Measurements from ENCODE around the gene ATP11A.

Gene ATP11A

GRCh38 chr13:112818040-112818697 lies 128.3 kb downstream of the ATP11A start:
- peaks cover 80% of the 10 kb centered on the region for H3K36me3 ChIP-seq (ENCODE audit: insufficient read depth, low read depth, low read length)

GRCh38 chr13:112818698-112819045 lies 128.8 kb downstream of the ATP11A start:
- no peaks in the 10 kb centered on the region for H3K4me1 ChIP-seq (ENCODE audit: insufficient read depth, low read length)
- peaks cover 12% of the 10 kb centered on the region for H3K9me3 ChIP-seq (ENCODE audit: insufficient read depth, low read depth, low read length)
- H3K4me3 ChIP-seq (ENCODE audit: low read length), result no peak overlapping the region
- H3K36me3 ChIP-seq (ENCODE audit: insufficient read depth, low read depth, low read length), result peaks cover 80% of the 10 kb centered on the region
- no peak overlapping the region for H3K9ac ChIP-seq (ENCODE audit: low read depth, low read length)
- H3K27me3 ChIP-seq (ENCODE audit: insufficient read depth, low read length), result no peaks in the 10 kb centered on the region
- no peak overlapping the region for H3K27ac ChIP-seq (ENCODE audit: low read length)

More at GRCh38 chr13:112818040-112818697, 128.3 kb downstream of the ATP11A start:
- Histone ChIP-seq H3K9me3 (ENCODE audit: insufficient read depth, low read depth, low read length) (peaks cover 12% of the 10 kb centered on the region), H3K4me1 (ENCODE audit: insufficient read depth, low read length) (no peaks in the 10 kb centered on the region), H3K9ac (ENCODE audit: low read depth, low read length) (no peak overlapping the region), H3K27ac (ENCODE audit: low read length) (no peak overlapping the region), H3K4me3 (ENCODE audit: low read length) (no peak overlapping the region), H3K27me3 (ENCODE audit: insufficient read depth, low read length) (no peaks in the 10 kb centered on the region)

GRCh38 chr13:112819111-112819510 lies 129.3 kb downstream of the ATP11A start:
- Histone ChIP-seq H3K36me3 (ENCODE audit: insufficient read depth, low read depth, low read length) (peaks cover 85% of the 10 kb centered on the region), H3K4me1 (ENCODE audit: insufficient read depth, low read length) (no peaks in the 10 kb centered on the region), H3K27ac (ENCODE audit: low read length) (no peak overlapping the region), H3K4me3 (ENCODE audit: low read length) (no peak overlapping the region), H3K9me3 (ENCODE audit: insufficient read depth, low read depth, low read length) (peaks cover 12% of the 10 kb centered on the region), H3K27me3 (ENCODE audit: insufficient read depth, low read length) (no peaks in the 10 kb centered on the region), H3K9ac (ENCODE audit: low read depth, low read length) (no peak overlapping the region)

GRCh38 chr13:112819816-112820215 lies 130.0 kb downstream of the ATP11A start:
- Histone ChIP-seq H3K9ac (ENCODE audit: low read depth, low read length) (no peak overlapping the region), H3K27me3 (ENCODE audit: insufficient read depth, low read length) (no peaks in the 10 kb centered on the region), H3K9me3 (ENCODE audit: insufficient read depth, low read depth, low read length) (peaks cover 12% of the 10 kb centered on the region), H3K27ac (ENCODE audit: low read length) (no peak overlapping the region), H3K4me3 (ENCODE audit: low read length) (no peak overlapping the region), H3K36me3 (ENCODE audit: insufficient read depth, low read depth, low read length) (peaks cover 88% of the 10 kb centered on the region), H3K4me1 (ENCODE audit: insufficient read depth, low read length) (no peaks in the 10 kb centered on the region)

- H3K4me1 ChIP-seq (ENCODE audit: insufficient read depth, low read length), result no peaks in the 10 kb centered on the region
- peaks cover 12% of the 10 kb centered on the region for H3K9me3 ChIP-seq (ENCODE audit: insufficient read depth, low read depth, low read length)
- H3K4me3 ChIP-seq (ENCODE audit: low read length), result no peak overlapping the region
- H3K27ac ChIP-seq (ENCODE audit: low read length), result no peak overlapping the region
- H3K27me3 ChIP-seq (ENCODE audit: insufficient read depth, low read length), result no peaks in the 10 kb centered on the region
- no peak overlapping the region for H3K9ac ChIP-seq (ENCODE audit: low read depth, low read length)
- peaks cover 88% of the 10 kb centered on the region for H3K36me3 ChIP-seq (ENCODE audit: insufficient read depth, low read depth, low read length)
These were observed 130.5 kb downstream of the ATP11A start for GRCh38 chr13:112820318-112820717.

GRCh38 chr13:112821340-112822055 lies 131.7 kb downstream of the ATP11A start:
- Histone ChIP-seq H3K27me3 (ENCODE audit: insufficient read depth, low read length) (no peaks in the 10 kb centered on the region), H3K9ac (ENCODE audit: low read depth, low read length) (no peak overlapping the region), H3K4me3 (ENCODE audit: low read length) (no peak overlapping the region), H3K9me3 (ENCODE audit: insufficient read depth, low read depth, low read length) (peaks cover 12% of the 10 kb centered on the region), H3K27ac (ENCODE audit: low read length) (no peak overlapping the region), H3K36me3 (ENCODE audit: insufficient read depth, low read depth, low read length) (peaks cover 88% of the 10 kb centered on the region), H3K4me1 (ENCODE audit: insufficient read depth, low read length) (no peaks in the 10 kb centered on the region)

GRCh38 chr13:112822851-112823250 lies 133.0 kb downstream of the ATP11A start:
- peaks cover 88% of the 10 kb centered on the region for H3K36me3 ChIP-seq (ENCODE audit: insufficient read depth, low read depth, low read length)

GRCh38 chr13:112824429-112824828 lies 134.6 kb downstream of the ATP11A start:
- H3K9me3 ChIP-seq (ENCODE audit: insufficient read depth, low read depth, low read length), result no peaks in the 10 kb centered on the region
- no peaks in the 10 kb centered on the region for H3K4me1 ChIP-seq (ENCODE audit: insufficient read depth, low read length)
- H3K9ac ChIP-seq (ENCODE audit: low read depth, low read length), result no peak overlapping the region
- H3K27ac ChIP-seq (ENCODE audit: low read length), result no peak overlapping the region
- no peaks in the 10 kb centered on the region for H3K27me3 ChIP-seq (ENCODE audit: insufficient read depth, low read length)
- peaks cover 84% of the 10 kb centered on the region for H3K36me3 ChIP-seq (ENCODE audit: insufficient read depth, low read depth, low read length)
- H3K4me3 ChIP-seq (ENCODE audit: low read length), result no peak overlapping the region

More at GRCh38 chr13:112822851-112823250, 133.0 kb downstream of the ATP11A start:
- Histone ChIP-seq H3K4me3 (ENCODE audit: low read length) (no peak overlapping the region), H3K27ac (ENCODE audit: low read length) (no peak overlapping the region), H3K4me1 (ENCODE audit: insufficient read depth, low read length) (no peaks in the 10 kb centered on the region), H3K27me3 (ENCODE audit: insufficient read depth, low read length) (no peaks in the 10 kb centered on the region), H3K9me3 (ENCODE audit: insufficient read depth, low read depth, low read length) (peaks cover 5% of the 10 kb centered on the region), H3K9ac (ENCODE audit: low read depth, low read length) (no peak overlapping the region)

- H3K4me3 ChIP-seq (ENCODE audit: low read length), result no peak overlapping the region
- H3K4me1 ChIP-seq (ENCODE audit: insufficient read depth, low read length), result no peaks in the 10 kb centered on the region
- H3K36me3 ChIP-seq (ENCODE audit: insufficient read depth, low read depth, low read length), result peaks cover 84% of the 10 kb centered on the region
- H3K9ac ChIP-seq (ENCODE audit: low read depth, low read length), result no peak overlapping the region
- H3K27me3 ChIP-seq (ENCODE audit: insufficient read depth, low read length), result no peaks in the 10 kb centered on the region
- H3K9me3 ChIP-seq (ENCODE audit: insufficient read depth, low read depth, low read length), result no peaks in the 10 kb centered on the region
- H3K27ac ChIP-seq (ENCODE audit: low read length), result no peak overlapping the region
These were observed 135.2 kb downstream of the ATP11A start for GRCh38 chr13:112825071-112825470.

GRCh38 chr13:112825875-112826274 lies 136.0 kb downstream of the ATP11A start:
- H3K27me3 ChIP-seq (ENCODE audit: insufficient read depth, low read length), result no peaks in the 10 kb centered on the region
- no peaks in the 10 kb centered on the region for H3K9me3 ChIP-seq (ENCODE audit: insufficient read depth, low read depth, low read length)
- H3K4me3 ChIP-seq (ENCODE audit: low read length), result no peak overlapping the region
- H3K9ac ChIP-seq (ENCODE audit: low read depth, low read length), result no peak overlapping the region
- no peaks in the 10 kb centered on the region for H3K4me1 ChIP-seq (ENCODE audit: insufficient read depth, low read length)
- no peak overlapping the region for H3K27ac ChIP-seq (ENCODE audit: low read length)
- peaks cover 81% of the 10 kb centered on the region for H3K36me3 ChIP-seq (ENCODE audit: insufficient read depth, low read depth, low read length)

- no peak overlapping the region for H3K27ac ChIP-seq (ENCODE audit: low read length)
- no peaks in the 10 kb centered on the region for H3K9me3 ChIP-seq (ENCODE audit: insufficient read depth, low read depth, low read length)
- H3K4me1 ChIP-seq (ENCODE audit: insufficient read depth, low read length), result no peaks in the 10 kb centered on the region
- no peaks in the 10 kb centered on the region for H3K27me3 ChIP-seq (ENCODE audit: insufficient read depth, low read length)
- peaks cover 85% of the 10 kb centered on the region for H3K36me3 ChIP-seq (ENCODE audit: insufficient read depth, low read depth, low read length)
- H3K9ac ChIP-seq (ENCODE audit: low read depth, low read length), result no peak overlapping the region
- H3K4me3 ChIP-seq (ENCODE audit: low read length), result no peak overlapping the region
These were observed 136.7 kb downstream of the ATP11A start for GRCh38 chr13:112826565-112826964.

- Histone ChIP-seq H3K9ac (ENCODE audit: low read depth, low read length) (no peak overlapping the region), H3K36me3 (ENCODE audit: insufficient read depth, low read depth, low read length) (peaks cover 92% of the 10 kb centered on the region)
These were observed 138.4 kb downstream of the ATP11A start for GRCh38 chr13:112828082-112828699.

More at GRCh38 chr13:112828082-112828699, 138.4 kb downstream of the ATP11A start:
- H3K27me3 ChIP-seq (ENCODE audit: insufficient read depth, low read length), result no peaks in the 10 kb centered on the region
- H3K4me1 ChIP-seq (ENCODE audit: insufficient read depth, low read length), result no peaks in the 10 kb centered on the region
- H3K4me3 ChIP-seq (ENCODE audit: low read length), result no peak overlapping the region
- H3K9me3 ChIP-seq (ENCODE audit: insufficient read depth, low read depth, low read length), result no peaks in the 10 kb centered on the region
- no peak overlapping the region for H3K27ac ChIP-seq (ENCODE audit: low read length)
